ENCODE data around the gene SLC39A11. TPM values are rescaled to one million over a fixed set of nuclear protein-coding genes. Genes with fewer than 3 reads are reported as not detected.

The SLC39A11 gene
- total and polyA plus RNA-seq, 2 of the 13 experiments (the other 11 are each of a cell fraction or from before 2014, with no cell fraction given), result 17.2 to 31.5 TPM

DNA sequence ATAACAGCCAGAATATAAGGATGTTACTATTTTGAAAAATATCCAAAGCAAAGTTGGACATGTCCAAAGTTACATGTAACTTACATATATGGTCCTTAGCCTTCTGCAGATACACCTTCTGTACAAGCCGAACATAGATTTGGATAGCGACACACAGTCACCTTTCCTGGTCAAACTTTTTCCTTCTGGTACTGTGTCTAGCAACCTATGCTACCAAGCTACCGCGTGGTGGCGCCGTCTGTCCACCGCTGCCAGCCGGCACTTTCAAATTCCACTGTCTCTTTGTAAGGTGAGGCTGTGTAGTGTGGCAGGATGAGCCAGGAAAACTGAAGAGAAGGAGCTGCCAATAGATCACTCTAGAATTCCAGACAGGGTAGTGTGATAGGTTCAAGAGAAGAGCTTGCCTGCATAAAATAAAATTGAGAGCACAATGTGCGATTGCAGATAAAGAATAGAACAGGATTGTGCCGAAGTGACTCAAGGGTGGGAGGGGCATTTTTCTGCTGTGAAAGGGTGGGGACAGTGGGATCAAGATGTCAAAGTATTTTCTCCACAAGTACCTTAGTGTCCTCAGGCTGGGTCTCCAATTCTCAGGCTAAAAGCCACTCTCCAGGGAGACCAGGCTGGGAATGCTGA, 366.9 kb downstream of the SLC39A11 start (continued):
- TF ChIP-seq, protein P1, sequence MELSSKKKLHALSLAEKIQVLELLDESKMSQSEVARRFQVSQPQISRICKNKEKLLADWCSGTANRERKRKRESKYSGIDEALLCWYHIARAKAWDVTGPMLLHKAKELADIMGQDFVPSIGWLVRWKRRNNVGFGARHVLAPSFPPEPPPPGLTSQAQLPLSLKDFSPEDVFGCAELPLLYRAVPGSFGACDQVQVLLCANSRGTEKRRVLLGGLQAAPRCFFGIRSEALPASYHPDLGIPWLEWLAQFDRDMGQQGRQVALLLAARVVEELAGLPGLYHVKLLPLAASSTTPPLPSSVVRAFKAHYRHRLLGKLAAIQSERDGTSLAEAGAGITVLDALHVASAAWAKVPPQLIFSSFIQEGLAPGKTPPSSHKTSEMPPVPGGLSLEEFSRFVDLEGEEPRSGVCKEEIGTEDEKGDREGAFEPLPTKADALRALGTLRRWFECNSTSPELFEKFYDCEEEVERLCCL (CRISPR knock-in tag; IDR thresholded peaks at IDR 0.05; ENCODE audit: borderline replicate concordance), result no peak
- TF ChIP-seq ZNF552 (CRISPR knock-in tag; IDR thresholded peaks at IDR 0.05; ENCODE audit: borderline replicate concordance) (no peak), SAP130 (CRISPR knock-in tag; IDR thresholded peaks at IDR 0.05; ENCODE audit: low read depth) (peak; percentile 49; the same call in 1 of the 2 replicates), FLYWCH1 (CRISPR knock-in tag; IDR thresholded peaks at IDR 0.05) (no peak), ARHGAP35 (CRISPR knock-in tag; IDR thresholded peaks at IDR 0.05; ENCODE audit: borderline replicate concordance) (no peak), TBX3 (IDR thresholded peaks at IDR 0.05; ENCODE audit: borderline replicate concordance) (no peak), ZNF547 (CRISPR knock-in tag; IDR thresholded peaks at IDR 0.05) (no peak), GTF2F1 (IDR thresholded peaks at IDR 0.05; ENCODE audit: low read length) (no peak), ZNF652 (CRISPR knock-in tag; IDR thresholded peaks at IDR 0.05; ENCODE audit: borderline replicate concordance, low read depth) (peak; percentile 60; the same call in 1 of the 2 replicates), CBX5 (CRISPR knock-in tag; IDR thresholded peaks at IDR 0.05; ENCODE audit: borderline replicate concordance) (peak; percentile 77; the same call in 1 of the 2 replicates), ZNF235 (CRISPR knock-in tag; IDR thresholded peaks at IDR 0.05; ENCODE audit: borderline replicate concordance) (no peak)
- TF ChIP-seq, protein P2, sequence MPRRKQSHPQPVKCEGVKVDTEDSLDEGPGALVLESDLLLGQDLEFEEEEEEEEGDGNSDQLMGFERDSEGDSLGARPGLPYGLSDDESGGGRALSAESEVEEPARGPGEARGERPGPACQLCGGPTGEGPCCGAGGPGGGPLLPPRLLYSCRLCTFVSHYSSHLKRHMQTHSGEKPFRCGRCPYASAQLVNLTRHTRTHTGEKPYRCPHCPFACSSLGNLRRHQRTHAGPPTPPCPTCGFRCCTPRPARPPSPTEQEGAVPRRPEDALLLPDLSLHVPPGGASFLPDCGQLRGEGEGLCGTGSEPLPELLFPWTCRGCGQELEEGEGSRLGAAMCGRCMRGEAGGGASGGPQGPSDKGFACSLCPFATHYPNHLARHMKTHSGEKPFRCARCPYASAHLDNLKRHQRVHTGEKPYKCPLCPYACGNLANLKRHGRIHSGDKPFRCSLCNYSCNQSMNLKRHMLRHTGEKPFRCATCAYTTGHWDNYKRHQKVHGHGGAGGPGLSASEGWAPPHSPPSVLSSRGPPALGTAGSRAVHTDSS (CRISPR knock-in tag; conservative IDR thresholded peaks at IDR 0.05), result 0 out of 2 replicates have a peak, but pooled peaks have one; percentile 51
- TF ChIP-seq, protein P3, sequence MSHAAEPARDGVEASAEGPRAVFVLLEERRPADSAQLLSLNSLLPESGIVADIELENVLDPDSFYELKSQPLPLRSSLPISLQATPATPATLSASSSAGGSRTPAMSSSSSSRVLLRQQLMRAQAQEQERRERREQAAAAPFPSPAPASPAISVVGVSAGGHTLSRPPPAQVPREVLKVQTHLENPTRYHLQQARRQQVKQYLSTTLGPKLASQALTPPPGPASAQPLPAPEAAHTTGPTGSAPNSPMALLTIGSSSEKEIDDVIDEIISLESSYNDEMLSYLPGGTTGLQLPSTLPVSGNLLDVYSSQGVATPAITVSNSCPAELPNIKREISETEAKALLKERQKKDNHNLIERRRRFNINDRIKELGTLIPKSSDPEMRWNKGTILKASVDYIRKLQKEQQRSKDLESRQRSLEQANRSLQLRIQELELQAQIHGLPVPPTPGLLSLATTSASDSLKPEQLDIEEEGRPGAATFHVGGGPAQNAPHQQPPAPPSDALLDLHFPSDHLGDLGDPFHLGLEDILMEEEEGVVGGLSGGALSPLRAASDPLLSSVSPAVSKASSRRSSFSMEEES (CRISPR knock-in tag; IDR thresholded peaks at IDR 0.05), result 0 out of 2 replicates have a peak, but pooled peaks have one; percentile 31
- TF ChIP-seq, protein P4, sequence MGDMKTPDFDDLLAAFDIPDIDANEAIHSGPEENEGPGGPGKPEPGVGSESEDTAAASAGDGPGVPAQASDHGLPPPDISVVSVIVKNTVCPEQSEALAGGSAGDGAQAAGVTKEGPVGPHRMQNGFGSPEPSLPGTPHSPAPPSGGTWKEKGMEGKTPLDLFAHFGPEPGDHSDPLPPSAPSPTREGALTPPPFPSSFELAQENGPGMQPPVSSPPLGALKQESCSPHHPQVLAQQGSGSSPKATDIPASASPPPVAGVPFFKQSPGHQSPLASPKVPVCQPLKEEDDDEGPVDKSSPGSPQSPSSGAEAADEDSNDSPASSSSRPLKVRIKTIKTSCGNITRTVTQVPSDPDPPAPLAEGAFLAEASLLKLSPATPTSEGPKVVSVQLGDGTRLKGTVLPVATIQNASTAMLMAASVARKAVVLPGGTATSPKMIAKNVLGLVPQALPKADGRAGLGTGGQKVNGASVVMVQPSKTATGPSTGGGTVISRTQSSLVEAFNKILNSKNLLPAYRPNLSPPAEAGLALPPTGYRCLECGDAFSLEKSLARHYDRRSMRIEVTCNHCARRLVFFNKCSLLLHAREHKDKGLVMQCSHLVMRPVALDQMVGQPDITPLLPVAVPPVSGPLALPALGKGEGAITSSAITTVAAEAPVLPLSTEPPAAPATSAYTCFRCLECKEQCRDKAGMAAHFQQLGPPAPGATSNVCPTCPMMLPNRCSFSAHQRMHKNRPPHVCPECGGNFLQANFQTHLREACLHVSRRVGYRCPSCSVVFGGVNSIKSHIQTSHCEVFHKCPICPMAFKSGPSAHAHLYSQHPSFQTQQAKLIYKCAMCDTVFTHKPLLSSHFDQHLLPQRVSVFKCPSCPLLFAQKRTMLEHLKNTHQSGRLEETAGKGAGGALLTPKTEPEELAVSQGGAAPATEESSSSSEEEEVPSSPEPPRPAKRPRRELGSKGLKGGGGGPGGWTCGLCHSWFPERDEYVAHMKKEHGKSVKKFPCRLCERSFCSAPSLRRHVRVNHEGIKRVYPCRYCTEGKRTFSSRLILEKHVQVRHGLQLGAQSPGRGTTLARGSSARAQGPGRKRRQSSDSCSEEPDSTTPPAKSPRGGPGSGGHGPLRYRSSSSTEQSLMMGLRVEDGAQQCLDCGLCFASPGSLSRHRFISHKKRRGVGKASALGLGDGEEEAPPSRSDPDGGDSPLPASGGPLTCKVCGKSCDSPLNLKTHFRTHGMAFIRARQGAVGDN (CRISPR knock-in tag; IDR thresholded peaks at IDR 0.05), result no peak
- TF ChIP-seq, protein P5, sequence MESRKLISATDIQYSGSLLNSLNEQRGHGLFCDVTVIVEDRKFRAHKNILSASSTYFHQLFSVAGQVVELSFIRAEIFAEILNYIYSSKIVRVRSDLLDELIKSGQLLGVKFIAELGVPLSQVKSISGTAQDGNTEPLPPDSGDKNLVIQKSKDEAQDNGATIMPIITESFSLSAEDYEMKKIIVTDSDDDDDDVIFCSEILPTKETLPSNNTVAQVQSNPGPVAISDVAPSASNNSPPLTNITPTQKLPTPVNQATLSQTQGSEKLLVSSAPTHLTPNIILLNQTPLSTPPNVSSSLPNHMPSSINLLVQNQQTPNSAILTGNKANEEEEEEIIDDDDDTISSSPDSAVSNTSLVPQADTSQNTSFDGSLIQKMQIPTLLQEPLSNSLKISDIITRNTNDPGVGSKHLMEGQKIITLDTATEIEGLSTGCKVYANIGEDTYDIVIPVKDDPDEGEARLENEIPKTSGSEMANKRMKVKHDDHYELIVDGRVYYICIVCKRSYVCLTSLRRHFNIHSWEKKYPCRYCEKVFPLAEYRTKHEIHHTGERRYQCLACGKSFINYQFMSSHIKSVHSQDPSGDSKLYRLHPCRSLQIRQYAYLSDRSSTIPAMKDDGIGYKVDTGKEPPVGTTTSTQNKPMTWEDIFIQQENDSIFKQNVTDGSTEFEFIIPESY (CRISPR knock-in tag; IDR thresholded peaks at IDR 0.05), result peak; percentile 61

All from HepG2 (cell line).